ENCODE measurements around the gene EDNRB.

GRCh38 chr13:77865622-77866021 is 53.0 kb downstream of the EDNRB start:
- TF ChIP-seq EZH2phosphoT487 (IDR thresholded peaks at IDR 0.05; ENCODE audit: borderline replicate concordance) = no peak
- TF ChIP-seq, protein P1, sequence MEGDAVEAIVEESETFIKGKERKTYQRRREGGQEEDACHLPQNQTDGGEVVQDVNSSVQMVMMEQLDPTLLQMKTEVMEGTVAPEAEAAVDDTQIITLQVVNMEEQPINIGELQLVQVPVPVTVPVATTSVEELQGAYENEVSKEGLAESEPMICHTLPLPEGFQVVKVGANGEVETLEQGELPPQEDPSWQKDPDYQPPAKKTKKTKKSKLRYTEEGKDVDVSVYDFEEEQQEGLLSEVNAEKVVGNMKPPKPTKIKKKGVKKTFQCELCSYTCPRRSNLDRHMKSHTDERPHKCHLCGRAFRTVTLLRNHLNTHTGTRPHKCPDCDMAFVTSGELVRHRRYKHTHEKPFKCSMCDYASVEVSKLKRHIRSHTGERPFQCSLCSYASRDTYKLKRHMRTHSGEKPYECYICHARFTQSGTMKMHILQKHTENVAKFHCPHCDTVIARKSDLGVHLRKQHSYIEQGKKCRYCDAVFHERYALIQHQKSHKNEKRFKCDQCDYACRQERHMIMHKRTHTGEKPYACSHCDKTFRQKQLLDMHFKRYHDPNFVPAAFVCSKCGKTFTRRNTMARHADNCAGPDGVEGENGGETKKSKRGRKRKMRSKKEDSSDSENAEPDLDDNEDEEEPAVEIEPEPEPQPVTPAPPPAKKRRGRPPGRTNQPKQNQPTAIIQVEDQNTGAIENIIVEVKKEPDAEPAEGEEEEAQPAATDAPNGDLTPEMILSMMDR (conservative IDR thresholded peaks at IDR 0.05; ENCODE audit: low read length) = no peak

Measured in Loucy (cell line).